ENCODE results near the gene VEGFB. TPM values are rescaled to one million over a fixed set of nuclear protein-coding genes. Genes with fewer than 3 reads are reported as not detected.

Gene VEGFB
- total RNA-seq, 2 experiments from 2014 or later: 81.5 to 87.8 TPM

DNA sequence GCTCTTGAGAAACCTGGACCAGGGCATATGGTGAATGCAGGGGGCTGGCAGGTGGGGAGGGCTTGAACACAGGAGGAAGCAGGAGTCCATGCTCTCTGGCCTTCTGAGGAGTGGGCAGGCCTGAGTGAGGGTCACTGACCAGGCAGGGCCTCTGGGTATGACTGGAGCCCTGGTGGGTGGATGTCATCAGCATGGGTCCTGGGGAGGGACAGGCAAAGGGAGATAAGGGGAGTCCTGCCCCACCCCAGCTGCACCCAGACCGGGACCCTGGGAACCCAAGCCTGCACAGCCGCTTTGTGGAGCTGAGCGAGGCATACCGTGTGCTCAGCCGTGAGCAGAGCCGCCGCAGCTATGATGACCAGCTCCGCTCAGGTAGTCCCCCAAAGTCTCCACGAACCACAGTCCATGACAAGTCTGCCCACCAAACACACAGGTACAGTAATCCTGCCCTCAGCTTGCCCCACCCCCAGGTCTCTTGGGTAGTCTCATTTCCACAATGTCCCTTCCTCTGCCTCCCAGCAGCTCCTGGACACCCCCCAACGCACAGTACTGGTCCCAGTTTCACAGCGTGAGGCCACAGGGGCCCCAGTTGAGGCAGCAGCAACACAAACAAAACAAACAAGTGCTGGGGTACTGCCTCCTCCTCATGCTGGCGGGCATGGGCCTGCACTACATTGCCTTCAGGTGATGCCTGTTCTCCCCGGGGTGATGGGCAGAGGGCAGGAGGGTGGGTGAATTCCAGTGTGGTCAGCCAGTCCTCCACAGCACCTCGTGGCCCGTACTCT, 2.0 kb upstream of the VEGFB start:
- POLR2A ChIA-PET: interaction anchor here (0.6 to 2.1 kb wide), 10 partner anchors 7 to 859 kb away, joined by 3 to 12 read pairs (median 4); partner anchors contain the start of genes FERMT3, FKBP2, PRDX5 and TRMT112
- no peak for DNase-seq
- Mint-ChIP-seq H3K27ac (peak overlapping the region; percentile 91), H3K36me3 (ENCODE audit: low read depth) (peaks cover 28% of the 10 kb centered on the region), H3K27me3 (ENCODE audit: low read depth) (no peaks in the 10 kb centered on the region), H3K9me3 (ENCODE audit: insufficient read depth) (no peaks in the 10 kb centered on the region), H3K4me1 (ENCODE audit: low read depth) (peaks cover 59% of the 10 kb centered on the region), H3K4me3 (peak overlapping the region; percentile 87)
- ATAC-seq: no peak
- CTCF ChIA-PET: interaction anchor here (0.8 to 5.9 kb wide), 7 partner anchors 9 to 1150 kb away, joined by 3 to 40 read pairs (median 3); partner anchors contain the start of genes FERMT3 and FKBP2

DNA sequence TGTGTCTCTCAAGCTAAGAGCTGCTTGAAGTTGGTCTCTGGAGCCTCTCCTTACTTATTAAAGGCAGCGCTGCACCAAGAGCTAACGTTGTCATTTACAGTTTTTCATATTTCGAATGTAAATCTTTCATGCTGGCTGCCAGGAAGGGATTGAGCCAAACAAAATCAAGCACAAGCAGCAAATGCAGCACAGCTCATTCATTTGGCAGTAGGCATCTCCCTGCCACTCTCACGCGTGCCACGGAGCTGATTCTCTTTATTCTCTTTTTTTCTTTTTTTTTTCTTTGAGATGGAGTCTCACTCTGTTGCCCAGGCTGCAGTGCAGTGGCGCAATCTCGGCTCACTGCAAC, 1.4 kb upstream of the VEGFB start:
- Mint-ChIP-seq H3K36me3 (ENCODE audit: low read depth) (peaks cover 30% of the 10 kb centered on the region), H3K4me3 (peak overlapping the region; percentile 31), H3K9me3 (ENCODE audit: insufficient read depth) (no peaks in the 10 kb centered on the region), H3K4me1 (ENCODE audit: low read depth) (peaks cover 53% of the 10 kb centered on the region), H3K27ac (no peak overlapping the region), H3K27me3 (ENCODE audit: low read depth) (no peaks in the 10 kb centered on the region)
- POLR2A ChIA-PET: interaction anchor here (0.6 to 2.1 kb wide), 10 partner anchors 8 to 858 kb away, joined by 3 to 12 read pairs (median 4); partner anchors contain the start of genes FERMT3, FKBP2, PRDX5 and TRMT112
- no peak for DNase-seq
- ATAC-seq: no peak
- CTCF ChIA-PET: interaction anchor here (0.8 to 5.9 kb wide), 4 partner anchors 10 to 72 kb away, joined by 3 to 40 read pairs (median 3); partner anchors contain the start of gene FERMT3

DNA sequence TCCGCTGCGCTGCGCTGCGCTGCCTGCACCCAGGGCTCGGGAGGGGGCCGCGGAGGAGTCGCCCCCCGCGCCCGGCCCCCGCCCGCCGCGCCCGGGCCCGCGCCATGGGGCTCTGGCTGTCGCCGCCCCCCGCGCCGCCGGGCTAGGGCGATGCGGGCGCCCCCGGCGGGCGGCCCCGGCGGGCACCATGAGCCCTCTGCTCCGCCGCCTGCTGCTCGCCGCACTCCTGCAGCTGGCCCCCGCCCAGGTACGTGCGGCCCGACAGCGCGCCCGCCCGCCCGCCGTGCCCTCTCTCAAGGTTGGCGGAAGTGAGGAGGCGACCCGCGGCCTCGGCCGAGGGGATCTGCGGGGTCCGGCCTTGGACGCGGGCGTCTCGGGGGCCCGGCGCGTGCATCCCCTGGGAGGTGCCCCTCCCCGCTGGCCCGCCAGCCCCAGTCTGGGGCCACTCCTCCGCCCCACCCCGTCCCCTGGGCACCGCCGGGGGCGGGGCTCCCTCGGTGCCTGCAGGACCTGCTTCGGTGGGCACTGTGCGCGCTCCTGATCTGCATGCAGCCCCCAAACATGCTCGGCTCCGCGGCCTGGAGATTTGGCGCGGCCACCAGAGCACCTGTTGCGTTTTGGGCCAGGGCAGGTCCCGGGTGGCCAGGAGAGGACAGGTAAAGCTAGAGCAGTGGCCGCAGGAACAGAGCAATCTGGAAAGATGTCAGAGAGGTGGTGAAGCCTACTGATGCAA, 429 bp downstream of the VEGFB start:
- POLR2A ChIA-PET: interaction anchor here (1.2 kb wide), 1 partner anchor 27 kb away, joined by 4 read pairs; no protein-coding TSS in a partner anchor
- H3K27ac Mint-ChIP-seq: peak overlapping the region; percentile 81
- peaks cover 45% of the 10 kb centered on the region for H3K4me1 Mint-ChIP-seq (ENCODE audit: low read depth)
- ATAC-seq: peak; percentile 52
- CTCF ChIA-PET: interaction anchor here (1.9 kb wide), 1 partner anchor 8 kb away, joined by 6 read pairs; the partner anchor contains the start of genes NUDT22 and TRPT1
- no peaks in the 10 kb centered on the region for H3K27me3 Mint-ChIP-seq (ENCODE audit: low read depth)
- H3K9me3 Mint-ChIP-seq (ENCODE audit: insufficient read depth): no peaks in the 10 kb centered on the region
- peak overlapping the region; percentile 91 for H3K4me3 Mint-ChIP-seq
- peak; percentile 62 for DNase-seq
- peaks cover 33% of the 10 kb centered on the region for H3K36me3 Mint-ChIP-seq (ENCODE audit: low read depth)

- peaks cover 50% of the 10 kb centered on the region for H3K4me1 Mint-ChIP-seq (ENCODE audit: low read depth)
Observed at GRCh38 chr11:64235437-64236161, 1.2 kb downstream of the VEGFB start.

GRCh38 chr11:64237484-64237951, 3.1 kb downstream of the VEGFB start:
- DNase-seq (no peak), ATAC-seq (no peak)
- Mint-ChIP-seq H3K27ac (no peak overlapping the region), H3K9me3 (ENCODE audit: insufficient read depth) (no peaks in the 10 kb centered on the region), H3K4me3 (no peak overlapping the region), H3K4me1 (ENCODE audit: low read depth) (peaks cover 39% of the 10 kb centered on the region), H3K27me3 (ENCODE audit: low read depth) (no peaks in the 10 kb centered on the region), H3K36me3 (ENCODE audit: low read depth) (peaks cover 33% of the 10 kb centered on the region)
- POLR2A ChIA-PET: interaction anchor here (0.6 to 1.5 kb wide), 5 partner anchors 9 to 103 kb away, joined by 3 to 6 read pairs (median 3); partner anchors contain the start of genes FERMT3, PPP1R14B and STIP1
- CTCF ChIA-PET: interaction anchor here (0.9 to 2.8 kb wide), 3 partner anchors 31 to 67 kb away, joined by 3 to 9 read pairs (median 5); partner anchors contain the start of gene FERMT3

More at GRCh38 chr11:64235437-64236161, 1.2 kb downstream of the VEGFB start:
- DNase-seq (no peak), ATAC-seq (no peak)
- ChIA-PET POLR2A (interaction anchor here (1.0 to 1.2 kb wide), 2 partner anchors 9 to 28 kb away, joined by 4 read pairs; partner anchors contain the start of genes NUDT22 and TRPT1), CTCF (interaction anchor here (0.6 to 1.9 kb wide), 4 partner anchors 9 to 69 kb away, joined by 3 to 6 read pairs (median 4); partner anchors contain the start of genes NUDT22 and TRPT1)
- peak overlapping the region; percentile 91 for H3K4me3 Mint-ChIP-seq
- no peaks in the 10 kb centered on the region for H3K27me3 Mint-ChIP-seq (ENCODE audit: low read depth)
- H3K36me3 Mint-ChIP-seq (ENCODE audit: low read depth): peaks cover 34% of the 10 kb centered on the region
- H3K27ac Mint-ChIP-seq: peak overlapping the region; percentile 81
- H3K9me3 Mint-ChIP-seq (ENCODE audit: insufficient read depth): no peaks in the 10 kb centered on the region

DNA sequence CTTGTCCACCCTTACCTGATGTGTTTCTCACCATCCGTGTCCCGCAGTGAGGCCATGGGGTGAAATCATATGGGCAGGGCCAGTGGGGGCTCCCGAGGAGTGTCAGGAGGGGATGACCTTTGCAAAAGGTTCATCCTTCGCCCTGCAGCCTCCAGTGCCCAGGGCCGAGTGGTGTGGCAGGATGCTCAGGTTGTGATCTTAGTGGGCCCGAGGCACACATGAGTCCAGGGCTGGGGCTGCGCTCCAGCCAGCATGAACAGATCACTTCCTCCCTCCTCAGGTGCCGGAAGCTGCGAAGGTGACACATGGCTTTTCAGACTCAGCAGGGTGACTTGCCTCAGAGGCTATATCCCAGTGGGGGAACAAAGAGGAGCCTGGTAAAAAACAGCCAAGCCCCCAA, 3.7 kb downstream of the VEGFB start:
- POLR2A ChIA-PET: interaction anchor here (1.0 to 2.0 kb wide), 6 partner anchors 8 to 66 kb away, joined by 3 to 12 read pairs (median 4); partner anchors contain the start of genes FERMT3, NUDT22, PPP1R14B and STIP1
- no peaks in the 10 kb centered on the region for H3K9me3 Mint-ChIP-seq (ENCODE audit: insufficient read depth)
- H3K27ac Mint-ChIP-seq: peak overlapping the region; percentile 61
- ATAC-seq: no peak
- peaks cover 38% of the 10 kb centered on the region for H3K4me1 Mint-ChIP-seq (ENCODE audit: low read depth)
- no peak overlapping the region for H3K4me3 Mint-ChIP-seq
- CTCF ChIA-PET: interaction anchor here (0.9 to 2.8 kb wide), 3 partner anchors 32 to 66 kb away, joined by 3 to 9 read pairs (median 5); partner anchors contain the start of gene FERMT3
- no peaks in the 10 kb centered on the region for H3K27me3 Mint-ChIP-seq (ENCODE audit: low read depth)
- DNase-seq: no peak
- peaks cover 38% of the 10 kb centered on the region for H3K36me3 Mint-ChIP-seq (ENCODE audit: low read depth)

- Mint-ChIP-seq H3K27me3 (ENCODE audit: low read depth) (no peaks in the 10 kb centered on the region), H3K4me1 (ENCODE audit: low read depth) (peaks cover 42% of the 10 kb centered on the region), H3K36me3 (ENCODE audit: low read depth) (peaks cover 47% of the 10 kb centered on the region), H3K4me3 (no peak overlapping the region), H3K27ac (peak overlapping the region; percentile 61), H3K9me3 (ENCODE audit: insufficient read depth) (no peaks in the 10 kb centered on the region)
- ATAC-seq (no peak), DNase-seq (no peak)
- ChIA-PET CTCF (interaction anchor here (2.8 kb wide), 1 partner anchor 34 kb away, joined by 9 read pairs; no protein-coding TSS in a partner anchor), POLR2A (interaction anchor here (1.0 to 2.0 kb wide), 6 partner anchors 10 to 65 kb away, joined by 3 to 12 read pairs (median 4); partner anchors contain the start of genes FERMT3, NUDT22, STIP1 and TRPT1)
Observed at GRCh38 chr11:64238999-64239398, 4.6 kb downstream of the VEGFB start.

GRCh38 chr11:64239662-64240434, 5.5 kb downstream of the VEGFB start:
- peak overlapping the region; percentile 98 for H3K27ac Mint-ChIP-seq
- H3K4me1 Mint-ChIP-seq (ENCODE audit: low read depth): peaks cover 48% of the 10 kb centered on the region
- H3K36me3 Mint-ChIP-seq (ENCODE audit: low read depth): peaks cover 50% of the 10 kb centered on the region
- H3K4me3 Mint-ChIP-seq: peak overlapping the region; percentile 89
- peak; percentile 41 for DNase-seq
- ChIA-PET POLR2A (interaction anchor here (0.8 to 2.0 kb wide), 7 partner anchors 8 to 58 kb away, joined by 3 to 15 read pairs (median 3); partner anchors contain the start of genes DNAJC4, FERMT3, NUDT22 and TRPT1), CTCF (interaction anchor here (0.8 to 2.8 kb wide), 2 partner anchors 9 to 35 kb away, joined by 3 to 9 read pairs; partner anchors contain the start of gene DNAJC4)
- no peaks in the 10 kb centered on the region for H3K27me3 Mint-ChIP-seq (ENCODE audit: low read depth)
- ATAC-seq: no peak
- no peaks in the 10 kb centered on the region for H3K9me3 Mint-ChIP-seq (ENCODE audit: insufficient read depth)

GRCh38 chr11:64240435-64241240, 6.3 kb downstream of the VEGFB start, which contains the start of gene FKBP2:
TSS of gene FKBP2 (plus strand) at chr11:64241095. CDS start at chr11:64242388, 1,293 bp downstream.
- Mint-ChIP-seq H3K9me3 (ENCODE audit: insufficient read depth) (no peaks in the 10 kb centered on the region), H3K4me3 (peak within 1 kb of the TSS; percentile 89), H3K27ac (peak within 1 kb of the TSS; percentile 98), H3K4me1 (ENCODE audit: low read depth) (peaks cover 43% of the 10 kb centered on the region), H3K27me3 (ENCODE audit: low read depth) (no peaks in the 10 kb centered on the region), H3K36me3 (ENCODE audit: low read depth) (peaks cover 45% of the 10 kb centered on the region)
- POLR2A ChIA-PET: interaction anchor here (0.7 to 6.3 kb wide), 14 partner anchors 8 to 1477 kb away, joined by 3 to 58 read pairs (median 4); partner anchors contain the start of genes DNAJC4, FERMT3, NUDT22 and STIP1
- CTCF ChIA-PET: interaction anchor here (0.7 to 6.8 kb wide), 8 partner anchors 9 to 99 kb away, joined by 3 to 57 read pairs (median 3); partner anchors contain the start of genes BAD, CCDC88B, DNAJC4 and FERMT3
- peak; percentile 76 for ATAC-seq
- DNase-seq: peak; percentile 98
